ACC112 (cell line): ENCODE data around the gene C1R.

Experiments used
- H2AFZ ChIP-seq: fragments of 200-600 bp; sonication (generic); one replicate; pipeline ENCODE4 v1.6.0; 2017; ENCODE audit warnings: antibody characterized with exemption, low read length; ENCODE audit not compliant: unreplicated experiment
- H3K27ac ChIP-seq: fragments of 200-600 bp; sonication (generic); 2 replicates; pipeline ENCODE4 v1.5.1; 2014; ENCODE audit warnings: low read depth, mild to moderate bottlenecking, antibody characterized with exemption, low read length, moderate library complexity
- H3K27me3 ChIP-seq: fragments of 200-600 bp; sonication (generic); 2 replicates; pipeline ENCODE4 v1.6.1; 2014; ENCODE audit warnings: mild to moderate bottlenecking, antibody characterized with exemption, low read length, moderate library complexity, mixed read lengths; ENCODE audit not compliant: insufficient read depth
- H3K36me3 ChIP-seq: fragments of 200-600 bp; sonication (generic); 2 replicates; pipeline ENCODE4 v1.6.1; 2016; ENCODE audit warnings: mild to moderate bottlenecking, antibody characterized with exemption, low read length, moderate library complexity, mixed read lengths; ENCODE audit not compliant: insufficient read depth
- H3K4me1 ChIP-seq: fragments of 200-600 bp; sonication (generic); one replicate; pipeline ENCODE4 v1.6.1; 2016; ENCODE audit warnings: low read length, mixed read lengths; ENCODE audit not compliant: insufficient read depth, unreplicated experiment, control insufficient read depth
- H3K4me3 ChIP-seq: fragments of 200-600 bp; sonication (generic); 2 replicates; pipeline ENCODE4 v1.5.1; 2014; ENCODE audit warnings: mild to moderate bottlenecking, low read depth, low read length
- H3K79me2 ChIP-seq: fragments of 200-600 bp; sonication (generic); one replicate; pipeline ENCODE4 v1.6.0; 2016; ENCODE audit warnings: low read length; ENCODE audit not compliant: control insufficient read depth, unreplicated experiment, insufficient read depth

The C1R gene

GRCh38 chr12:7092229-7092985 is at the start of gene C1R:
TSS of gene C1R (minus strand) at chr12:7092445. CDS start at chr12:7092388, 57 bp downstream.
- peak within 1 kb of the TSS; percentile 35 for H2AFZ ChIP-seq
- peaks cover 33% of the 10 kb centered on the region for H3K4me1 ChIP-seq
- H3K27ac ChIP-seq: 0 out of 2 replicates have a peak within 1 kb of the TSS, but pooled peaks have one; percentile 8
- H3K4me3 ChIP-seq: peak within 1 kb of the TSS; percentile 73
- peaks cover 4% of the 10 kb centered on the region; the same call in 1 of the 2 replicates for H3K36me3 ChIP-seq
- H3K27me3 ChIP-seq: no peaks in the 10 kb centered on the region
- H3K79me2 ChIP-seq: no peaks in the 10 kb centered on the region

- no peak overlapping the region for H3K4me3 ChIP-seq
- H3K27ac ChIP-seq: no peak overlapping the region
- H3K79me2 ChIP-seq: no peaks in the 10 kb centered on the region
- H3K4me1 ChIP-seq: peaks cover 12% of the 10 kb centered on the region
- H3K36me3 ChIP-seq: no peaks in the 10 kb centered on the region
- H2AFZ ChIP-seq: no peak overlapping the region
- no peaks in the 10 kb centered on the region for H3K27me3 ChIP-seq
Measured at GRCh38 chr12:7141351-7142005, 49.2 kb upstream of the C1R start.

- H3K79me2 ChIP-seq: no peaks in the 10 kb centered on the region
- no peaks in the 10 kb centered on the region for H3K27me3 ChIP-seq
- no peak overlapping the region for H3K4me3 ChIP-seq
- no peak overlapping the region for H3K27ac ChIP-seq
- no peaks in the 10 kb centered on the region for H3K4me1 ChIP-seq
- no peak overlapping the region for H2AFZ ChIP-seq
- H3K36me3 ChIP-seq: 0 out of 2 replicates have a peak, but pooled peaks cover 4% of the 10 kb centered on the region
Measured at GRCh38 chr12:7139200-7139599, 47.0 kb upstream of the C1R start.

- Histone ChIP-seq H3K4me3 (no peak overlapping the region), H2AFZ (no peak overlapping the region), H3K4me1 (no peaks in the 10 kb centered on the region), H3K79me2 (no peaks in the 10 kb centered on the region), H3K27ac (no peak overlapping the region), H3K36me3 (0 out of 2 replicates have a peak, but pooled peaks cover 4% of the 10 kb centered on the region), H3K27me3 (no peaks in the 10 kb centered on the region)
Measured at GRCh38 chr12:7137908-7138307, 45.7 kb upstream of the C1R start.

- Histone ChIP-seq H3K27ac (no peak overlapping the region), H3K4me3 (no peak overlapping the region), H3K36me3 (0 out of 2 replicates have a peak, but pooled peaks cover 4% of the 10 kb centered on the region), H3K27me3 (no peaks in the 10 kb centered on the region), H2AFZ (no peak overlapping the region), H3K79me2 (no peaks in the 10 kb centered on the region), H3K4me1 (no peaks in the 10 kb centered on the region)
Measured at GRCh38 chr12:7136676-7137075, 44.4 kb upstream of the C1R start.

GRCh38 chr12:7136071-7136470 is 43.8 kb upstream of the C1R start:
- no peaks in the 10 kb centered on the region for H3K79me2 ChIP-seq
- H3K4me3 ChIP-seq: no peak overlapping the region
- H2AFZ ChIP-seq: no peak overlapping the region
- H3K4me1 ChIP-seq: no peaks in the 10 kb centered on the region
- 0 out of 2 replicates have a peak, but pooled peaks cover 4% of the 10 kb centered on the region for H3K36me3 ChIP-seq
- H3K27me3 ChIP-seq: no peaks in the 10 kb centered on the region
- H3K27ac ChIP-seq: no peak overlapping the region

GRCh38 chr12:7134396-7135166 is 42.3 kb upstream of the C1R start:
- Histone ChIP-seq H2AFZ (no peak overlapping the region), H3K4me1 (peaks cover 3% of the 10 kb centered on the region), H3K79me2 (no peaks in the 10 kb centered on the region), H3K27me3 (no peaks in the 10 kb centered on the region), H3K27ac (no peak overlapping the region), H3K4me3 (no peak overlapping the region), H3K36me3 (0 out of 2 replicates have a peak, but pooled peaks cover 4% of the 10 kb centered on the region)

- Histone ChIP-seq H3K27ac (no peak overlapping the region), H3K4me1 (peaks cover 11% of the 10 kb centered on the region), H3K27me3 (no peaks in the 10 kb centered on the region), H3K36me3 (0 out of 2 replicates have a peak, but pooled peaks cover 4% of the 10 kb centered on the region), H2AFZ (no peak overlapping the region), H3K4me3 (peak overlapping the region; percentile 83; the same call in 1 of the 2 replicates), H3K79me2 (no peaks in the 10 kb centered on the region)
Measured at GRCh38 chr12:7131502-7131866, 39.2 kb upstream of the C1R start.

GRCh38 chr12:7130701-7131501 is 38.7 kb upstream of the C1R start:
- Histone ChIP-seq H3K4me1 (peaks cover 11% of the 10 kb centered on the region), H3K4me3 (peak overlapping the region; percentile 83), H2AFZ (no peak overlapping the region), H3K36me3 (no peaks in the 10 kb centered on the region), H3K79me2 (no peaks in the 10 kb centered on the region), H3K27me3 (no peaks in the 10 kb centered on the region), H3K27ac (no peak overlapping the region)
